ENCODE measurements around the gene QPCTL. TPM values are rescaled to one million over a fixed set of nuclear protein-coding genes. Genes with fewer than 3 reads are reported as not detected.

The QPCTL gene
- 4.4 TPM for polyA plus RNA-seq (ENCODE audit: insufficient read length)

GRCh38 chr19:45692187-45693105 lies at the start of gene QPCTL:
TSS of gene QPCTL (plus strand) at chr19:45692666. CDS start at chr19:45692704, 38 bp downstream.
- peak; percentile 90 for DNase-seq (ENCODE audit: low read depth)

GRCh38 chr19:45643024-45643926 lies 49.2 kb upstream of the QPCTL start:
- DNase-seq (ENCODE audit: low read depth): no peak

GRCh38 chr19:45643927-45644771 lies 48.3 kb upstream of the QPCTL start:
- DNase-seq (ENCODE audit: low read depth): no peak

GRCh38 chr19:45645068-45645630 lies 47.3 kb upstream of the QPCTL start:
- no peak for DNase-seq (ENCODE audit: low read depth)

GRCh38 chr19:45645631-45646344 lies 46.7 kb upstream of the QPCTL start:
- DNase-seq (ENCODE audit: low read depth): no peak

- no peak for DNase-seq (ENCODE audit: low read depth)
These were observed 46.1 kb upstream of the QPCTL start for GRCh38 chr19:45646345-45646698.

- no peak for DNase-seq (ENCODE audit: low read depth)
These were observed 41.7 kb upstream of the QPCTL start for GRCh38 chr19:45650722-45651121.

GRCh38 chr19:45653634-45654033 lies 38.8 kb upstream of the QPCTL start:
- DNase-seq (ENCODE audit: low read depth): no peak

GRCh38 chr19:45655073-45655472 lies 37.4 kb upstream of the QPCTL start:
- no peak for DNase-seq (ENCODE audit: low read depth)

- DNase-seq (ENCODE audit: low read depth): no peak
These were observed 34.8 kb upstream of the QPCTL start for GRCh38 chr19:45657520-45658167.

- no peak for DNase-seq (ENCODE audit: low read depth)
These were observed 33.3 kb upstream of the QPCTL start for GRCh38 chr19:45659096-45659729.

- no peak for DNase-seq (ENCODE audit: low read depth)
These were observed 31.8 kb upstream of the QPCTL start for GRCh38 chr19:45660636-45661035.

GRCh38 chr19:45663800-45664199 lies 28.7 kb upstream of the QPCTL start:
- no peak for DNase-seq (ENCODE audit: low read depth)

GRCh38 chr19:45664575-45664974 lies 27.9 kb upstream of the QPCTL start:
- no peak for DNase-seq (ENCODE audit: low read depth)

- DNase-seq (ENCODE audit: low read depth): no peak
These were observed 24.7 kb upstream of the QPCTL start, which contains the start of gene GIPR for GRCh38 chr19:45667620-45668341. TSS of gene GIPR (plus strand) at chr19:45668221. CDS start at chr19:45669521, 1,300 bp downstream.

- no peak for DNase-seq (ENCODE audit: low read depth)
These were observed 24.1 kb upstream of the QPCTL start for GRCh38 chr19:45668342-45668871.

- no peak for DNase-seq (ENCODE audit: low read depth)
These were observed 21.6 kb upstream of the QPCTL start for GRCh38 chr19:45670670-45671453.

- no peak for DNase-seq (ENCODE audit: low read depth)
These were observed 17.5 kb upstream of the QPCTL start for GRCh38 chr19:45674946-45675345.

Measured in forelimb muscle (tissue), 1 donor.